ENCODE data around the gene NTRK2.

NTRK2 gene

GRCh38 chr9:84785792-84786547 lies 116.4 kb downstream of the NTRK2 start:
- no peak for DNase-seq

GRCh38 chr9:84788803-84789462 lies 119.4 kb downstream of the NTRK2 start:
- no peak for DNase-seq

- no peak for DNase-seq
Measured at GRCh38 chr9:84789463-84789830, 119.9 kb downstream of the NTRK2 start.

- no peak for DNase-seq
Measured at GRCh38 chr9:84791643-84792042, 122.1 kb downstream of the NTRK2 start.

- no peak for DNase-seq
Measured at GRCh38 chr9:84793251-84793650, 123.7 kb downstream of the NTRK2 start.

- no peak for DNase-seq
Measured at GRCh38 chr9:84794981-84795637, 125.6 kb downstream of the NTRK2 start.

- DNase-seq, result no peak
Measured at GRCh38 chr9:84796404-84796803, 126.9 kb downstream of the NTRK2 start.

- no peak for DNase-seq
Measured at GRCh38 chr9:84799251-84799650, 129.7 kb downstream of the NTRK2 start.

GRCh38 chr9:84804951-84805694 lies 135.6 kb downstream of the NTRK2 start:
- no peak for DNase-seq

- DNase-seq, result no peak
Measured at GRCh38 chr9:84807431-84807830, 137.9 kb downstream of the NTRK2 start.

GRCh38 chr9:84807870-84808390 lies 138.4 kb downstream of the NTRK2 start:
- DNase-seq, result no peak

- DNase-seq, result no peak
Measured at GRCh38 chr9:84808416-84808815, 138.9 kb downstream of the NTRK2 start.

- no peak for DNase-seq
Measured at GRCh38 chr9:84811072-84811750, 141.7 kb downstream of the NTRK2 start.

GRCh38 chr9:84811751-84812074 lies 142.2 kb downstream of the NTRK2 start:
- no peak for DNase-seq

GRCh38 chr9:84812355-84812754 lies 142.8 kb downstream of the NTRK2 start:
- DNase-seq, result no peak

GRCh38 chr9:84812847-84813246 lies 143.3 kb downstream of the NTRK2 start:
- no peak for DNase-seq

GRCh38 chr9:84815554-84815953 lies 146.0 kb downstream of the NTRK2 start:
- DNase-seq, result no peak

- no peak for DNase-seq
Measured at GRCh38 chr9:84817038-84817437, 147.5 kb downstream of the NTRK2 start.

- no peak for DNase-seq
Measured at GRCh38 chr9:84818791-84819190, 149.3 kb downstream of the NTRK2 start.

GRCh38 chr9:84819491-84819991 lies 150.0 kb downstream of the NTRK2 start:
- no peak for DNase-seq

GRCh38 chr9:84821431-84821830 lies 151.9 kb downstream of the NTRK2 start:
- DNase-seq, result no peak

GRCh38 chr9:84822589-84823233 lies 153.2 kb downstream of the NTRK2 start:
- no peak for DNase-seq
